Uterus (tissue), 2 donors: ENCODE data around the gene PRSS36.

Experiments
- POLR2A ChIP-seq, 2 donors: fragments of 450-650 bp; IDR thresholded peaks; one replicate each; pipeline ENCODE4 v1.6.1; 2016; ENCODE audit warnings: antibody characterized with exemption in 2 of 2, mild to moderate bottlenecking in 1 of 2, moderate library complexity in 1 of 2
- TF ChIP-seq, protein P1 (sequence below), 4 experiments: fragments of 200-600 bp in 2 of 4; fragments of 450-650 bp in 2 of 4; sonication (generic) in 2 of 4; IDR thresholded peaks; one replicate each; pipeline ENCODE4 v1.5.1; 2016 to 2019; ENCODE audit warnings: antibody characterized with exemption in 4 of 4, mild to moderate bottlenecking in 2 of 4, moderate library complexity in 1 of 4

DNA sequence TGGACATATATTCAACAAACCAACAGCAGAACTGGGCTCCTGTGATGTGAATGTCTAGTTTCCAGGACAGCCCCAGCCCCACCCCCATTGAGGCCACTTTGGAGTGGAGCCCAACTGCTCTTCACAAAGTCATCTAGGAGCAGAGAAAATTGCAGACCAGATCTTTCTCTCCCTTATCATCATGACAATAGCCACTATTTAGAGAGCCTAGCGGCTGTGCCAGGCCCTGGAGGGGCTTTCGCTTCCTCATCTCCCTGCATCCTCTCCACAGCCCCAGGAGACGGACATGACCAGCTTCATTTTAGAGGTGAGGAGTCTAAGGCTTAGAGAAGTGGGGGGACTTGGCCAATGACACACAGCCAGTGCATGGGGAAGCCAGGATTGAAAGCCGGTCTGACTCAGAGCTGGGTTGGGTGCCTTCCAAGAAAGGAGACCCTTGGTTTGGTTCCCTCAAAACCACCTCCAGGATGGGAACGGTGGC, 15.7 kb downstream of the PRSS36 start:
- TF ChIP-seq, protein P1, sequence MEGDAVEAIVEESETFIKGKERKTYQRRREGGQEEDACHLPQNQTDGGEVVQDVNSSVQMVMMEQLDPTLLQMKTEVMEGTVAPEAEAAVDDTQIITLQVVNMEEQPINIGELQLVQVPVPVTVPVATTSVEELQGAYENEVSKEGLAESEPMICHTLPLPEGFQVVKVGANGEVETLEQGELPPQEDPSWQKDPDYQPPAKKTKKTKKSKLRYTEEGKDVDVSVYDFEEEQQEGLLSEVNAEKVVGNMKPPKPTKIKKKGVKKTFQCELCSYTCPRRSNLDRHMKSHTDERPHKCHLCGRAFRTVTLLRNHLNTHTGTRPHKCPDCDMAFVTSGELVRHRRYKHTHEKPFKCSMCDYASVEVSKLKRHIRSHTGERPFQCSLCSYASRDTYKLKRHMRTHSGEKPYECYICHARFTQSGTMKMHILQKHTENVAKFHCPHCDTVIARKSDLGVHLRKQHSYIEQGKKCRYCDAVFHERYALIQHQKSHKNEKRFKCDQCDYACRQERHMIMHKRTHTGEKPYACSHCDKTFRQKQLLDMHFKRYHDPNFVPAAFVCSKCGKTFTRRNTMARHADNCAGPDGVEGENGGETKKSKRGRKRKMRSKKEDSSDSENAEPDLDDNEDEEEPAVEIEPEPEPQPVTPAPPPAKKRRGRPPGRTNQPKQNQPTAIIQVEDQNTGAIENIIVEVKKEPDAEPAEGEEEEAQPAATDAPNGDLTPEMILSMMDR (IDR thresholded peaks at IDR 0.05) = no peak
- TF ChIP-seq POLR2A (IDR thresholded peaks at IDR 0.05) = no peak
